Measurements from ENCODE around the gene RBMS1. TPM values are rescaled to one million over a fixed set of nuclear protein-coding genes. Genes with fewer than 3 reads are reported as not detected.

The RBMS1 gene
- total RNA-seq, 1 experiment from 2014 or later, result 77.5 TPM

DNA sequence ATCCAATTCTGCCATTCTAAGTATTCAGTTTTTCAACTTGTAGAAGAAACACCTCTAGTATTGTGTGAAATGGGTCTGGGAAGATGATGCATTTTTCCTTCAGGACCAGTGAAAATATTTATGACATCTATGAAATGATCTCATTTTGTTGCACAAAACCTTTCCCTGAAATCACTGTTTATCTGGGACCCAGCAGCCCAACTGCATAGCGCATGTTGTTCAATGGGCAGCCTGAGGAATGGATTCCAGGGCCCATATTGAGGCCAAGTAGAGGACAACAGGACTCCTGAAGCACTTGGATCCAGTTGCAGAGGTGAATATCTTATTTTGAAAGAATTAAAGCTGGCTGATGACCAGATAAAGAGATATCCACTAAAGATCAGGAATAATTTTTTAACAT, 7.3 kb downstream of the RBMS1 start:
- peaks cover 37 to 44% of the 10 kb centered on the region in 2 experiments for H3K4me1 Mint-ChIP-seq
- H3K56ac ChIP-seq (ENCODE audit: insufficient read length, low read depth, low read length), result no peak overlapping the region
- no peak overlapping the region for H2AFZ ChIP-seq (ENCODE audit: low read length)
- whole genome bisulfite sequencing (ENCODE audit: extremely low coverage, insufficient read length, low lambda C conversion rate), result no CpG with 5 or more reads among the region's 1 CpG
- H4K8ac ChIP-seq (replicated peaks; ENCODE audit: insufficient read length, low read depth, low read length), result no peak overlapping the region
- H2AK5ac ChIP-seq (ENCODE audit: insufficient read length, low read length), result no peak overlapping the region
- H3K9ac ChIP-seq (ENCODE audit: extremely low read depth, insufficient read length, low read length), result no peak overlapping the region
- no peaks in the 10 kb centered on the region for H3K27me3 Mint-ChIP-seq (ENCODE audit: low read depth)
- peaks cover 8% of the 10 kb centered on the region for H3K79me2 ChIP-seq (ENCODE audit: insufficient read depth, low read length)
- H4K5ac ChIP-seq (ENCODE audit: insufficient read length, low read depth, low read length), result no peak overlapping the region
- no peak overlapping the region for H3K4ac ChIP-seq (ENCODE audit: low read depth, low read length)
- H2BK12ac ChIP-seq (ENCODE audit: insufficient read length, low read depth, low read length), result no peak overlapping the region
- H3K4me3 Mint-ChIP-seq, result no peak overlapping the region
- H3T11ph ChIP-seq (ENCODE audit: low read length), result no peak overlapping the region
- peak overlapping the region in 1 of 3 experiments; percentile 67; a peak in 1 of 7 replicates for H3K27ac Mint-ChIP-seq
- TF ChIP-seq, protein P1, sequence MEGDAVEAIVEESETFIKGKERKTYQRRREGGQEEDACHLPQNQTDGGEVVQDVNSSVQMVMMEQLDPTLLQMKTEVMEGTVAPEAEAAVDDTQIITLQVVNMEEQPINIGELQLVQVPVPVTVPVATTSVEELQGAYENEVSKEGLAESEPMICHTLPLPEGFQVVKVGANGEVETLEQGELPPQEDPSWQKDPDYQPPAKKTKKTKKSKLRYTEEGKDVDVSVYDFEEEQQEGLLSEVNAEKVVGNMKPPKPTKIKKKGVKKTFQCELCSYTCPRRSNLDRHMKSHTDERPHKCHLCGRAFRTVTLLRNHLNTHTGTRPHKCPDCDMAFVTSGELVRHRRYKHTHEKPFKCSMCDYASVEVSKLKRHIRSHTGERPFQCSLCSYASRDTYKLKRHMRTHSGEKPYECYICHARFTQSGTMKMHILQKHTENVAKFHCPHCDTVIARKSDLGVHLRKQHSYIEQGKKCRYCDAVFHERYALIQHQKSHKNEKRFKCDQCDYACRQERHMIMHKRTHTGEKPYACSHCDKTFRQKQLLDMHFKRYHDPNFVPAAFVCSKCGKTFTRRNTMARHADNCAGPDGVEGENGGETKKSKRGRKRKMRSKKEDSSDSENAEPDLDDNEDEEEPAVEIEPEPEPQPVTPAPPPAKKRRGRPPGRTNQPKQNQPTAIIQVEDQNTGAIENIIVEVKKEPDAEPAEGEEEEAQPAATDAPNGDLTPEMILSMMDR (conservative IDR thresholded peaks at IDR 0.05), result no peak
- H2BK120ac ChIP-seq (ENCODE audit: low read depth, low read length, poor library complexity, severe bottlenecking), result no peak overlapping the region
- H2BK20ac ChIP-seq (ENCODE audit: low read depth, low read length, poor library complexity, severe bottlenecking), result no peak overlapping the region
- no peak for DNase-seq
- H4K91ac ChIP-seq (ENCODE audit: insufficient read length, low read depth, low read length), result no peak overlapping the region
- H3K4me1 ChIP-seq (ENCODE audit: insufficient read depth, low read length), result no peaks in the 10 kb centered on the region; the same call in 1 of the 2 replicates
- no peaks in the 10 kb centered on the region for H3K36me3 Mint-ChIP-seq (ENCODE audit: insufficient read depth in 1 of 3, low read depth in 3 of 3)
- H3K18ac ChIP-seq (ENCODE audit: insufficient read length, low read depth, low read length), result no peak overlapping the region
- H3K27ac ChIP-seq (ENCODE audit: insufficient read length, low read depth, low read length), result no peak overlapping the region
- no peaks in the 10 kb centered on the region for H3K9me3 ChIP-seq (ENCODE audit: control insufficient read depth, low read depth, low read length)
- H3K4me2 ChIP-seq (ENCODE audit: insufficient read depth, insufficient read length, low read length), result no peak overlapping the region
- no peak overlapping the region for H2BK5ac ChIP-seq (ENCODE audit: insufficient read length, low read length)
- peaks cover 3% of the 10 kb centered on the region for H3K79me1 ChIP-seq (ENCODE audit: insufficient read depth, low read depth, low read length, poor library complexity, severe bottlenecking)
- no peaks in the 10 kb centered on the region for H3K9me3 Mint-ChIP-seq
- no peaks in the 10 kb centered on the region for H3K23me2 ChIP-seq (ENCODE audit: insufficient read length, low read depth, low read length, poor library complexity, severe bottlenecking)
- no peak overlapping the region for H3K14ac ChIP-seq (ENCODE audit: insufficient read depth, low read length)
- H4K20me1 ChIP-seq (ENCODE audit: control insufficient read depth, insufficient read depth, insufficient read length), result no peaks in the 10 kb centered on the region
- H3K27me3 ChIP-seq (ENCODE audit: insufficient read depth, low read length), result no peaks in the 10 kb centered on the region
- H3K23ac ChIP-seq (ENCODE audit: insufficient read length, low read depth, low read length), result no peak overlapping the region
- no peak overlapping the region for H2BK15ac ChIP-seq (ENCODE audit: low read depth, low read length)

Measured in H9 (cell line).